HuH-7.5 (cell line): Measurements from ENCODE around the gene DPYSL3.

ENCODE experiments used
- DNase-seq: peaks from one replicate; pipeline ENCODE4 v3.0.0; 2011; ENCODE audit warnings: low spot score

Gene DPYSL3

GRCh38 chr5:147437161-147437596 lies 72.7 kb downstream of the DPYSL3 start:
- DNase-seq: no peak

GRCh38 chr5:147436596-147436995 lies 73.3 kb downstream of the DPYSL3 start:
- DNase-seq: no peak

- DNase-seq: no peak
Measured at GRCh38 chr5:147434049-147434448, 75.8 kb downstream of the DPYSL3 start.

- no peak for DNase-seq
Measured at GRCh38 chr5:147432323-147432722, 77.5 kb downstream of the DPYSL3 start.

- no peak for DNase-seq
Measured at GRCh38 chr5:147431586-147431985, 78.3 kb downstream of the DPYSL3 start.

- DNase-seq: no peak
Measured at GRCh38 chr5:147430628-147431027, 79.2 kb downstream of the DPYSL3 start.

GRCh38 chr5:147427521-147428401 lies 82.1 kb downstream of the DPYSL3 start:
- no peak for DNase-seq

- DNase-seq: no peak
Measured at GRCh38 chr5:147426640-147427327, 83.1 kb downstream of the DPYSL3 start.

GRCh38 chr5:147418613-147419012 lies 91.3 kb downstream of the DPYSL3 start:
- DNase-seq: no peak

- no peak for DNase-seq
Measured at GRCh38 chr5:147417135-147417813, 92.6 kb downstream of the DPYSL3 start.

- DNase-seq: no peak
Measured at GRCh38 chr5:147415651-147416050, 94.2 kb downstream of the DPYSL3 start.

- no peak for DNase-seq
Measured at GRCh38 chr5:147413266-147413665, 96.6 kb downstream of the DPYSL3 start.

GRCh38 chr5:147412561-147412960 lies 97.3 kb downstream of the DPYSL3 start:
- DNase-seq: no peak

GRCh38 chr5:147411359-147412319 lies 98.2 kb downstream of the DPYSL3 start:
- DNase-seq: no peak

GRCh38 chr5:147410496-147411358 lies 99.1 kb downstream of the DPYSL3 start:
- no peak for DNase-seq

- DNase-seq: no peak
Measured at GRCh38 chr5:147408980-147409379, 100.9 kb downstream of the DPYSL3 start.

GRCh38 chr5:147407094-147407681 lies 102.7 kb downstream of the DPYSL3 start:
- DNase-seq: no peak

- no peak for DNase-seq
Measured at GRCh38 chr5:147406636-147407035, 103.2 kb downstream of the DPYSL3 start.

GRCh38 chr5:147404706-147405105 lies 105.2 kb downstream of the DPYSL3 start:
- DNase-seq: no peak
